ENCODE data around the gene FOXP1.
A peak's percentile ranks its signal among the peaks of the same experiment; 100 is the strongest.

DNA sequence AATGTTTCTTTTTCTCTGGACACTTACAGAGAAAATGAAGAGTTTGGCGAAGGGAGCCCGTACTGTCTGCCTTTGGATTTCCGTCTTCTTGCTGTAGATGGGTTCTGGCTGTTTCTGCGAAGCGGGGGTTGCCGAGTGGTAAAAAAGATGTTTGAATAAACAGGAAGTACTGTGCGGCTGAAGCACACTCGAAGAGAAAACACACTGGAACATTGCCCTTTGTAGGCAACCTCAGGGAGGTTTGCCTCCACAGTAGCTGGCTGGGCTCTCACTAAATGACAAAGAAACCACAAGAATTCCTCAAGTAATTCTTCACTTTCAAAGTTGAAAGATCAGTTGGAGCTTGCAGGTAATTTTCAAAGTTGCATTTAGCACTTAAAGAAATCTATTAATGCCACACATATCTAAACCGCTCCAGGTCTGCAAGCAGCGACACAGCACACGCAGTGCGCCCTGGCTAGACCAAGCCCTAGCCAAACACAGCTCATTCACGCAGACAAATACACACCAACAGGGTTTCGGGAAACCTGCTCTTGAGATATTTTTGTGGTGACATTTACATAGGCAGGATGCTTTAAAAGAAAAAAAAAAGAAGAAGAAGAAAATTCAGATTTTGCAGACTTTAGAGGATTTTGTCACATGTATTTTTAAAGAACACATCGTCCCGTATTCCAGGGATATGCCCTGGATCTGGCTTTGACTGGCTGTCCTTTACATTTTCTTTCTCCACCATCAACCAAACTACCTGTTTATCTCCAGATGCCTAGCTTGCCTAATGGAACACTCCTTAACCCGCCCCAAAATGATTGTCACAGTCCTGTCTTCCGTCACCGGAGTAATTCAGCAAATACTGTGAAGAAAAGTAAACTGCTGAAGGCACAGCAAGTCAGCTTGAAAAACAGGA, 452.8 kb downstream of the FOXP1 start:
- TF ChIP-seq, protein P1, sequence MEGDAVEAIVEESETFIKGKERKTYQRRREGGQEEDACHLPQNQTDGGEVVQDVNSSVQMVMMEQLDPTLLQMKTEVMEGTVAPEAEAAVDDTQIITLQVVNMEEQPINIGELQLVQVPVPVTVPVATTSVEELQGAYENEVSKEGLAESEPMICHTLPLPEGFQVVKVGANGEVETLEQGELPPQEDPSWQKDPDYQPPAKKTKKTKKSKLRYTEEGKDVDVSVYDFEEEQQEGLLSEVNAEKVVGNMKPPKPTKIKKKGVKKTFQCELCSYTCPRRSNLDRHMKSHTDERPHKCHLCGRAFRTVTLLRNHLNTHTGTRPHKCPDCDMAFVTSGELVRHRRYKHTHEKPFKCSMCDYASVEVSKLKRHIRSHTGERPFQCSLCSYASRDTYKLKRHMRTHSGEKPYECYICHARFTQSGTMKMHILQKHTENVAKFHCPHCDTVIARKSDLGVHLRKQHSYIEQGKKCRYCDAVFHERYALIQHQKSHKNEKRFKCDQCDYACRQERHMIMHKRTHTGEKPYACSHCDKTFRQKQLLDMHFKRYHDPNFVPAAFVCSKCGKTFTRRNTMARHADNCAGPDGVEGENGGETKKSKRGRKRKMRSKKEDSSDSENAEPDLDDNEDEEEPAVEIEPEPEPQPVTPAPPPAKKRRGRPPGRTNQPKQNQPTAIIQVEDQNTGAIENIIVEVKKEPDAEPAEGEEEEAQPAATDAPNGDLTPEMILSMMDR (IDR thresholded peaks at IDR 0.05), result no peak
- peak in 1 of 2 donors; percentile 61 for TF ChIP-seq POLR2A (IDR thresholded peaks at IDR 0.05)

Measured in adrenal gland (tissue), 5 donors.